ENCODE measurements around the gene TADA1.

DNA sequence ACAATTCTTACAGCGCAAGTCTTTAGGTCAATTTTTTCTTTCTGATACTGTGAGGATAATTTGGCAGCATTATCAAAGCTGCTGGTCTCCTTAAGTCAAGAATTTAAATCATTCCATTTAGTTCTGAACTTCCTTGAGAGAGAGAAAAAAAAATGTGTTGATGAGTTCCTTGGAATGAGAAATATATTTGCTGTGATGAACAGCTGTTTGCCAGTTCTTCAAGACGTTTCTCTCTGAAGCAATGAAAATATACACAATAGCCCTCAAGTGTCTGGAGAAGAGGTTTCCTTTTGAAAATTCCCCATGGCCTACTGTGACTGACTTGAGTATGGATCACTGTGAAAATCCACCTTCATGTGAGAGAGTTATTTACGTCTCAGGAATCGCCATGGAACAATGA is 31.0 kb upstream of the TADA1 start:
- TF ChIP-seq, protein P1, sequence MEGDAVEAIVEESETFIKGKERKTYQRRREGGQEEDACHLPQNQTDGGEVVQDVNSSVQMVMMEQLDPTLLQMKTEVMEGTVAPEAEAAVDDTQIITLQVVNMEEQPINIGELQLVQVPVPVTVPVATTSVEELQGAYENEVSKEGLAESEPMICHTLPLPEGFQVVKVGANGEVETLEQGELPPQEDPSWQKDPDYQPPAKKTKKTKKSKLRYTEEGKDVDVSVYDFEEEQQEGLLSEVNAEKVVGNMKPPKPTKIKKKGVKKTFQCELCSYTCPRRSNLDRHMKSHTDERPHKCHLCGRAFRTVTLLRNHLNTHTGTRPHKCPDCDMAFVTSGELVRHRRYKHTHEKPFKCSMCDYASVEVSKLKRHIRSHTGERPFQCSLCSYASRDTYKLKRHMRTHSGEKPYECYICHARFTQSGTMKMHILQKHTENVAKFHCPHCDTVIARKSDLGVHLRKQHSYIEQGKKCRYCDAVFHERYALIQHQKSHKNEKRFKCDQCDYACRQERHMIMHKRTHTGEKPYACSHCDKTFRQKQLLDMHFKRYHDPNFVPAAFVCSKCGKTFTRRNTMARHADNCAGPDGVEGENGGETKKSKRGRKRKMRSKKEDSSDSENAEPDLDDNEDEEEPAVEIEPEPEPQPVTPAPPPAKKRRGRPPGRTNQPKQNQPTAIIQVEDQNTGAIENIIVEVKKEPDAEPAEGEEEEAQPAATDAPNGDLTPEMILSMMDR (IDR thresholded peaks at IDR 0.05) = no peak
- TF ChIP-seq POLR2A (IDR thresholded peaks at IDR 0.05) (no peak), EP300 (IDR thresholded peaks at IDR 0.05) (no peak)
